Measurements from ENCODE around the gene KIT.

GRCh38 chr4:54726907-54727306 is 69.2 kb downstream of the KIT start:
- TF ChIP-seq CTCF (IDR thresholded peaks at IDR 0.05) (no peak), EZH2 (IDR thresholded peaks at IDR 0.05; ENCODE audit: borderline replicate concordance, insufficient read depth, low read depth, low read length, poor library complexity, severe bottlenecking) (no peak)
